ENCODE measurements around the gene NFATC2IP.
"Not testable (repeated sequence)": the region's sequence is repeated elsewhere in the genome, so short reads cannot be mapped to it uniquely, and the experiment has no call there.

NFATC2IP gene

GRCh38 chr16:28990375-28991040 lies 39.8 kb downstream of the NFATC2IP start:
- in situ Hi-C loops (cut with MboI; ENCODE audit: low sequenced_read_pairs): no loop called here

GRCh38 chr16:28991687-28992086 lies 41.0 kb downstream of the NFATC2IP start:
- in situ Hi-C loops (cut with MboI; ENCODE audit: low sequenced_read_pairs): no loop called here

- in situ Hi-C loops (cut with MboI; ENCODE audit: low sequenced_read_pairs): no loop called here
Measured at GRCh38 chr16:28992496-28992895, 41.8 kb downstream of the NFATC2IP start.

- in situ Hi-C loops (cut with MboI; ENCODE audit: low sequenced_read_pairs): no loop called here
Measured at GRCh38 chr16:28998837-28999236, 48.1 kb downstream of the NFATC2IP start.

GRCh38 chr16:28999577-28999976 lies 48.8 kb downstream of the NFATC2IP start:
- in situ Hi-C loops (cut with MboI; ENCODE audit: low sequenced_read_pairs): no loop called here

GRCh38 chr16:29000019-29000418 lies 49.3 kb downstream of the NFATC2IP start:
- in situ Hi-C loops (cut with MboI; ENCODE audit: low sequenced_read_pairs): no loop called here

GRCh38 chr16:29004496-29005139 lies 53.9 kb downstream of the NFATC2IP start:
- in situ Hi-C loops (cut with MboI; ENCODE audit: low sequenced_read_pairs): not testable (repeated sequence)

GRCh38 chr16:29007730-29008593 lies 57.2 kb downstream of the NFATC2IP start:
- in situ Hi-C loops (cut with MboI; ENCODE audit: low sequenced_read_pairs): no loop called here

- in situ Hi-C loops (cut with MboI; ENCODE audit: low sequenced_read_pairs): no loop called here
Measured at GRCh38 chr16:29009050-29009837, 58.5 kb downstream of the NFATC2IP start.

GRCh38 chr16:29009838-29010166 lies 59.1 kb downstream of the NFATC2IP start:
- in situ Hi-C loops (cut with MboI; ENCODE audit: low sequenced_read_pairs): no loop called here

GRCh38 chr16:29011112-29011511 lies 60.4 kb downstream of the NFATC2IP start:
- in situ Hi-C loops (cut with MboI; ENCODE audit: low sequenced_read_pairs): no loop called here

- in situ Hi-C loops (cut with MboI; ENCODE audit: low sequenced_read_pairs): no loop called here
Measured at GRCh38 chr16:29011851-29012250, 61.1 kb downstream of the NFATC2IP start.

- in situ Hi-C loops (cut with MboI; ENCODE audit: low sequenced_read_pairs): no loop called here
Measured at GRCh38 chr16:29012913-29013553, 62.3 kb downstream of the NFATC2IP start.

GRCh38 chr16:29014561-29015069 lies 63.9 kb downstream of the NFATC2IP start:
- in situ Hi-C loops (cut with MboI; ENCODE audit: low sequenced_read_pairs): no loop called here

Measured in HL-60/S4 (cell line).